NCI-H510A treated with DMSO at 0.1 percent for 48 hours (cell line): ENCODE measurements around the gene SUPT3H.
"Not testable (repeated sequence)": the region's sequence is repeated elsewhere in the genome, so short reads cannot be mapped to it uniquely, and the experiment has no call there.

Source experiments
- DNase-seq: peaks from one replicate; lab custom pipeline; 2025; lab: John Stamatoyannopoulos, UW

Gene SUPT3H

DNA sequence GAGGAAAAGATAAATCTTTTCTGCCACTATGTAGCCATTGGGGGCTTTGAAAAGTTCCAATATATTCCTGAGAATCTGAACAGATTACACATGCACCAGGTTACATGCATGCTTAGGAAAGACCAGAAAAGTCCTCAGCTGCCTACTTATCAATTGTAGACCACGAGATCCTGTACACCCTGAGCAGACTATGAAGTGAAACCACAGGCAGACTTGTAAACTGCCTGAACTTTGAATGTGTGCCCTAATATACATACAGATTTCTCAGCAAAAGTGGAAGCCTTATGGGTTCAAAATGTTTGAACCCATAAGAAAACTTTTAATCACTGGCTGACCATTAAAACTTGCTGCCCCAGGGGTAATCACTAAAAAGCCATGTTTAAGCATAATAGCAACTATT, 323.1 kb downstream of the SUPT3H start:
- no peak for DNase-seq

- DNase-seq: no peak
Measured at GRCh38 chr6:45052325-45052724, 325.4 kb downstream of the SUPT3H start.

GRCh38 chr6:45049188-45049843, 328.4 kb downstream of the SUPT3H start:
- no peak for DNase-seq

GRCh38 chr6:45047573-45047972, 330.2 kb downstream of the SUPT3H start:
- no peak for DNase-seq

DNA sequence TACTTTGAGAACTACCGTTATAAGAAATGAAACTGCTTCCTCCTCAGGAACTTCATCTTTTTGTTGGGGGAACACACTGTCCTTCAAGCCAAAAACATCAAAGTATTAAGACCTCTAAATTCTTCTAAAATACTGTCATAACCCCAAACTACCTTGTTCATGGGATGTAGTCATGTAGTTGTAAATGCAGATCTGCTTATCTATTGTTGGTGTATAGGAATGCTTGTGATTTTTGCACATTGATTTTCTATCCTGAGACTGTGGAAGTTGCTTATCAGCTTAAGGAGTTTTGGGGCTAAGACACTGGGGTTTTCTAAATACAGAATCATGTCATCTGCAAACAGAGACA, 332.5 kb downstream of the SUPT3H start:
- DNase-seq: no peak

GRCh38 chr6:45044510-45045252, 333.1 kb downstream of the SUPT3H start:
- no peak for DNase-seq

GRCh38 chr6:45044086-45044485, 333.6 kb downstream of the SUPT3H start:
- DNase-seq: no peak

DNA sequence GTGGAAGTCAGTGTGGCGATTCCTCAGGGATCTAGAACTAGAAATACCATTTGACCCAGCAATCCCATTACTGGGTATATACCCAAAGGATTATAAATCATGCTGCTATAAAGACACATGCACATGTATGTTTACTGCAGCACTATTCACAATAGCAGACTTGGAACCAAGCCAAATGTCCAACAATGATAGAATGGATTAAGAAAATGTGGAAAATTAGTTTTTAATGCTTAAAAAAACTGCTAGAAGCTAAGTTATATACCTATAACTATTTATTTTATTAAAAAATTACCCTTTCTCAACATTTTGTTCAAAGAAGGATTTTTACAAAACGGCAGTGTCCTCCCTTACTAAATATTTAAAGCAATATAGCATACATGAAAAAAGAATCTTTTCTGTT, 335.1 kb downstream of the SUPT3H start:
- not testable (repeated sequence) for DNase-seq

- DNase-seq: no peak
Measured at GRCh38 chr6:45038226-45038625, 339.5 kb downstream of the SUPT3H start.

GRCh38 chr6:45036103-45036502, 341.6 kb downstream of the SUPT3H start:
- no peak for DNase-seq

DNA sequence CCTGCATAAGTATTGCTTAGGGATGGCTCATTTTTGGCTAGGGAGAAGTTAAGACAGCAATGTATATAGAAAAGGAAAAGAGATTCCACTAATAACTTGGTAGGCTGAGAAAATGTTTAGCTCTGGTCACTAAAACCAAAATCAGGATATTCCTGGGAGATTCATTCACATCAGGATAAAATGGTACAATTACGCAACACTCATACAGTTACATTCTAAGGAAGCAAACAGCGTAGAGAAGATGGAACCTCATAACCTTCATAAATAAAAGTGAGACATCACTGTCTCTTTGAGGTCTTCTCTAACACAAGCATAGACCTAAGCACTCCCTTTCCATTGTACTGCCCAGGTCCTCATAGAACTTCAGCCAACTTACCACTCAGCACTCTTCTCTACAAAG, 345.3 kb downstream of the SUPT3H start:
- no peak for DNase-seq

DNA sequence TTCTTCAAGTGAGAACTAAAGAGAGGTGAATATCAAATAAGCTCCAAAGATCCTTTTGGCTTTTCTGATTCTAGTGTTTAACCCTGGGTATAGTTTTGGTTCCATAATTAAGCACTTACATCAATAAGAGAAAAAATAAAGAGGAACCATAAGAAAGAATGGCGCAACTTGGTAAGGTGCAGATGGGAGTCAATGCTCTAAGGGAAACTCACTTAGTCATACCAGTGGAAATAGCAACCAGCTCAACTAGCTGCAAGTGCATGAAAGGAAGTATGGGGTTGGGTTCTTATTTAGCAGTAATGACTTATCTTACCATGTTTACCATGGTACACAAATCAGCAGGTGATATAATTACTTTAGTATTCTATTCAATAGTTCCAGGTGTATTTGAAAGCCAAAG, 346.1 kb downstream of the SUPT3H start:
- DNase-seq: no peak

- DNase-seq: no peak
Measured at GRCh38 chr6:45027126-45027525, 350.6 kb downstream of the SUPT3H start.

DNA sequence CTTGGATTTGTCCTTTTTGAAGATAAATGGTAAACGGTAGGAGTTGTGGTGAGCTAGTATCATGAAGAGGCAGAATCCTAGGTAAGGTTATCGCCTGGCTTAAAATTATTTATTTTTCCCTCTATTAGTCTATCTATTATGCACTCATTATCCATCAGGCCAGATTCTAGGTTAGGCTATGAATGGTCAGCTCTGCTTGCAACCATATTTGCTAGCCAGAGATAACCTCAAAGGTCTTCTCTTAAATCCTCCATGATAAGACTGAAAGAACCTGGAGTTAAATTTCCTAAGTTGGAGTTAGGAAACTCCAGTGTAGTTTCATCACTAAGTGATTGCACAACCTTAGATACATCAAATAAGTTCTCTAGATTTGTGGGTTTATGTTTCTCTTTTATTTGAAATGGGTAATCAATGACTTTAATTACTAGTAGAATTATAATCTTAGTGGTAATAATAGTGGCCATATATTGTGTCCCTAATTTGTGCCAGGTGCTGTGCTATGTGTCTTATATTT, 351.7 kb downstream of the SUPT3H start:
- DNase-seq: no peak

DNA sequence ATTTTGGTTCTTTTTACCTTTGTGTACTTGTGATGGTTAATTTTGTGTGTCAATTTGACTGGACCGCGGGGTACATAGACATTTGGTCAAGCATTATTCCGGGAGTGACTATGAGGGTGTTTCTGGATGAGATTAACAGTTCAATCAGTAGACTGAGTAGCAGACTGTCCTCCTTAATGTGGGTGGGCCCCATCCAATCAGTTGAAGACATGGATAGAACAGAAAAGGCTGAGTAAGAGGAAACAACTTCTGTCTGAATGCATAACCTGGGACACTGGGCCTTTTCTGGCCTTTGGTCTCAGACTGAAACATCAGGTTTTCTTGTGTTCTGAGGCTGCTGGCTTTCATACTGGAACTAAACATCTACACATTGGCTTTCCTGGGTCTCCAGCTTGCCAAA, 353.1 kb downstream of the SUPT3H start:
- DNase-seq: no peak

- DNase-seq: no peak
Measured at GRCh38 chr6:45021676-45022075, 356.1 kb downstream of the SUPT3H start.

- DNase-seq: no peak
Measured at GRCh38 chr6:45012687-45013086, 365.0 kb downstream of the SUPT3H start.

- no peak for DNase-seq
Measured at GRCh38 chr6:45009576-45009975, 368.2 kb downstream of the SUPT3H start.

- no peak for DNase-seq
Measured at GRCh38 chr6:45006893-45007292, 370.8 kb downstream of the SUPT3H start.

- DNase-seq: no peak
Measured at GRCh38 chr6:45003961-45004360, 373.8 kb downstream of the SUPT3H start.

DNA sequence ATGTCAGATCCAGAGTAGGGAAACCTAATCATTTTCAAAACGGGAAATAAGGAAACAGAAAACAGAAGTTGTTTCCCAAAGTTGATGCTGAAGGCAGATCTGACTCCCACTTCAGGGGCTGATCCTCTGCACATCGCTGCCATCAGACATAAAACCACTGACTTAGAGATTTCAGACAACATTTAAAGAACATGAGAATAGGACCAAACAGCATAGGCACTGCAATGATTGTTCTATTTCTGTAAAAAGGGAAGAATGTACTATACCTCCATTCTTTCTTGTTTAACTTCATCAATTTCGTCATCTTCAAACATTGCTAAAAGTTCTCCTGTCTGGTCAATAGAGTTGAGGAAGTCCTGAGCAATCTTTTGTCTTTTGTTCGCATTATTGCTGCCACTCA, 374.3 kb downstream of the SUPT3H start:
- no peak for DNase-seq

- no peak for DNase-seq
Measured at GRCh38 chr6:45002390-45003105, 375.2 kb downstream of the SUPT3H start.

DNA sequence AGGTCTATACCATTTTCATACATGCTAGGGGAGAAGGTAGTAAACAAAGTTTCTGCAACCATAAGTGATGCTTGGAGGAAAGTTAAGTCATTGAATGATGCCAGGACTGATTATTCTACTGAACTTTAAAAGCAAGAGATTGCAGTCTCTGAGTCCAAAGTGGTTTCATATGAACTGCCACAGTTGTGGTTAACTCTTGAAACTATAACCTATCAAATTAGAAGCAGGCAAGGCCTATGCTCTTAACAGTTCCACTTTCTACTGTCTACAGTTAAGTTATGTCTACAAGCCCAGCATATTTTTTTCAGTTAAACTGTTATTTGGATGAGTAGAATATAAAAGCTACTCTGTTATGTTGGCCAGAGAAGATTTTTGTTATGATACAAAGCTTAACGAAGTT, 376.1 kb downstream of the SUPT3H start:
- DNase-seq: no peak
